ENCODE results near the gene MRPS23. TPM values are rescaled to one million over a fixed set of nuclear protein-coding genes. Genes with fewer than 3 reads are reported as not detected.

Gene MRPS23
- total RNA-seq, 1 donor: 20.1 TPM

DNA sequence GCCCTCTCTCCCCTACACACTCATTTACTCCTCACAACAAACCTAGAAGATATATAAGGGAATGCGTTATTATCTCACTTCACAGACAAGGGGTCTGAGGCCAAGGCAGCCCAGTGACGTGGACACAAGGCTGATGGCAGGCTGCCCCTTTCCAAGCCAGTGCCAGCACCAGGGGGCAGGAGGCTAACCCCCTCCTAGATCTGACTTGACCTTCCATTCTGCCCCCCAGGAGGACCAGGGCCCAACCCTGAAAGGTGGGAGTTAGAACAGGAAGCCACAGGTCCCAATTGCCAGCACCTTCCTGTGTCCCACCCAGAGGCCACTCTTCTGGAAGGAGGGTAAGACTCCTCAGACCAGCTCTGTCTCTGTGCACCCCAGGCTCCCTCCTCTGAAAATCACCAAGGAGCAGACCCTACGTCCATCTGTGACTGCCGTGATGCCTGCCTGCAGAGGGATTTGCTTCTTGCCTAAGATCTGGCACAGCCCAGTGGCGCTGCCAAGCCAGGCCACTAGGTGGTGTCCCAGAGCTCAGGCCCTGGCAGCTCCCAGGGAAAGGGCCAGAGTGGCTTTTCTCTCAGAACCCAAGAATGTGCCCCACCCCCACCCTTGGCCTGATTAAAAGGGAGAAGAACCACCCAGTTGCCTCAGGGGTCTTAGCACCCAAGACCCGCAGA is 42.4 kb upstream of the MRPS23 start:
- DNase-seq (ENCODE audit: low read depth): peak; percentile 95
- TF ChIP-seq CTCF (IDR thresholded peaks at IDR 0.05; ENCODE audit: insufficient read depth, low read length): peak; percentile 100
- H3K4me3 ChIP-seq (ENCODE audit: low read depth, low read length): no peak overlapping the region

DNA sequence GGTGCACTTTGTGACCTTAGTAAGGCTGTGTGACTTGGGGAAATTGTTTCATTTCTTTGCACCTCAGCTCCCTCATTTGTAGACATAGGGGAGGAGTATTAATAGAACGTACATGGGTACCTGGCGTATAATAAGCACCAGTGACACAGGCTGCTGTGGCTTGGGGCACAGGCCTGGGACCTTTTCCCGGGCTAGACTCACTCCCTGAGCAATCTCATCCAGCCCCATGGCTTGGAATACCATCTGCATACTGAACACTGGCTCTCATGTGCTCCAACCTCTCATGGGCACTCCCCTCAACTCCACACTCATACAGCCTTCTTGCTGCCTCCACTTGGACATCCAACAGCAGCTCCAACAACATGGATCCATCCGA is 41.0 kb upstream of the MRPS23 start:
- DNase-seq (ENCODE audit: low read depth): no peak
- no peak overlapping the region for H3K4me3 ChIP-seq (ENCODE audit: low read depth, low read length)
- no peak for TF ChIP-seq CTCF (IDR thresholded peaks at IDR 0.05; ENCODE audit: insufficient read depth, low read length)

- peak; percentile 2 for TF ChIP-seq CTCF (IDR thresholded peaks at IDR 0.05; ENCODE audit: insufficient read depth, low read length)
- DNase-seq (ENCODE audit: low read depth): peak; percentile 91
- no peak overlapping the region for H3K4me3 ChIP-seq (ENCODE audit: low read depth, low read length)
Observed at GRCh38 chr17:57889892-57890856, 40.3 kb upstream of the MRPS23 start.

- no peak for TF ChIP-seq CTCF (IDR thresholded peaks at IDR 0.05; ENCODE audit: insufficient read depth, low read length)
- no peak for DNase-seq (ENCODE audit: low read depth)
- H3K4me3 ChIP-seq (ENCODE audit: low read depth, low read length): no peak overlapping the region
Observed at GRCh38 chr17:57889252-57889651, 39.4 kb upstream of the MRPS23 start.

DNA sequence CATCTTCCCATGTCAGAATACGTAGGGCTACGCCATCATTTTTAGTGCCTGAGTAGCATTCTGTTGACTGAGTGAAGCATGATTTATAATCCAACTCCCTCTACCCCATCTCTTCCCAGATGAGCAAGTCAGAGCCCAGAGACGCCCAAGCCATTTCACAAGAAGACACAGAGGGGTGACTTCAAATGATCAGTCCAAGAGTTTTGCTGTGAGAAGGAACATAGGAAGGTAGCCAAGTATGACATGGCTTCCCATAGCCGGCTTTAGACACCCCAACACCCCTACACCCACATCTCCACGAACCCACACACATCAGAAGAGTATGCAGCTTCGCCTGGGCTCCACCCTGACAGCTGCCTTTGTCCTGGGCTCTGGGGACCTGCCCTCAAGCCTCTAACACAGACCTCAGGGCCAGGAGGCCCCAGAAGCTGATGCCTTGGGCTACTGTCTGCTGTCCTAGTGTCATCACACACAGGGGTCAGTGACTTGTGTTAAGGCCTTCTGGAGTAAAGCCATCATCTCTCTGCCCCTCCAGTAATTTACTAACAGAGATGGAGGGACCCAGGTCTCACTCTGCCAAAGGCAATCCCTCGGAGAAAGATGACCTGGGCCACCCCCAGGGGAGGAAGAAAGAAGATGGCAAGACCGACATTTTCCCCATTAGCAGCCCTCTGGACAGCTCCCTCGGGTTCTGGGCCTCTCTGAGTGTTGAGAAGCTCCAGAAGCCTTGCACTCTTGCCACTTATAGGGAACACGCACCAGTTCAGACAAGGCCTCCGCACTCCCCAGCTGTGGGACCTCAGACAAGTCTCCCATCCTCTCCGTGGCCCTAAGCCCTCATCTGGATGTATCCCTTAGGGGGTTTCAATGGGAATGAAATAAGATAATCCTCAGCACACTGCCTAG is 38.7 kb upstream of the MRPS23 start:
- no peak for TF ChIP-seq CTCF (IDR thresholded peaks at IDR 0.05; ENCODE audit: insufficient read depth, low read length)
- DNase-seq (ENCODE audit: low read depth): no peak
- H3K4me3 ChIP-seq (ENCODE audit: low read depth, low read length): no peak overlapping the region

DNA sequence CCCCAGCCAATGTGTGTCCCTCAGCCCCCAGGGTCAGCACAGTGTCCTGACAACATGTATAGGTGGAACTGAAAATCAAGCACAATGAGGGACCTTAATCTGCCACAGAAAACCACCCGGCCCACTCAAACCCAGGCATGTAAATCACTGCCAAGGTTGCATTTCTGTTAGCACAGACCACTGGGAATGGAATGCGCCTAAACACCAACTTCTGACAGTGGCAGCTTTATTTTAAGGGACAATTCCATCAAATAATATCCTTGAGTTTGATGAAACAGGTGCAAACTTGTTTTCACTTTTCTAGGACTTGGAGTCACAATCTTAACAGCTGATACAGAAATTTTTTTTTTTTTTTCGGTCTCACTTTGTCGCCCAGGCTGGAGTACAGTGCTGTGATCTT is 37.3 kb upstream of the MRPS23 start:
- no peak overlapping the region for H3K4me3 ChIP-seq (ENCODE audit: low read depth, low read length)
- DNase-seq (ENCODE audit: low read depth): no peak
- no peak for TF ChIP-seq CTCF (IDR thresholded peaks at IDR 0.05; ENCODE audit: insufficient read depth, low read length)

All from fibroblast of the aortic adventitia (primary cell).